ENCODE measurements around the gene ADD3.

DNA sequence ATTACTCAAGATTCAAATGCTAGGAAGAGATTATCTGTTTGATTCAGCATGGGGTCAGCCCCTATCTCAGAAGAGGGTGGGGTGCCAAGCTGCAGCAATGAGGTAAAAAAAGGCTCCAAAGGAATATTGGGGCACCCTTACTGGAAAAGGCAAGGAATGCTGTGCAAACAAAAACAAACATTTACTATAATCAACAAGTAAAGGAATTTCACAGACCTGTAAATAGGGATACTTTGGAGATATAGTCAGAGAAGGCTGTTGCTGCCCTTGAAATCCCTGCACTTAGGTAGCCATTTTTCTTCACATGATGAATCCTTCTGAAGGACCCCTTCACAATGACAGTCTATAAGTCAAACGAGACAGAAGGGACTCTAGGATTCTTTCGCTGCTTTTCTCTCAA lies 10.6 kb upstream of the ADD3 start:
- TF ChIP-seq, protein P1, sequence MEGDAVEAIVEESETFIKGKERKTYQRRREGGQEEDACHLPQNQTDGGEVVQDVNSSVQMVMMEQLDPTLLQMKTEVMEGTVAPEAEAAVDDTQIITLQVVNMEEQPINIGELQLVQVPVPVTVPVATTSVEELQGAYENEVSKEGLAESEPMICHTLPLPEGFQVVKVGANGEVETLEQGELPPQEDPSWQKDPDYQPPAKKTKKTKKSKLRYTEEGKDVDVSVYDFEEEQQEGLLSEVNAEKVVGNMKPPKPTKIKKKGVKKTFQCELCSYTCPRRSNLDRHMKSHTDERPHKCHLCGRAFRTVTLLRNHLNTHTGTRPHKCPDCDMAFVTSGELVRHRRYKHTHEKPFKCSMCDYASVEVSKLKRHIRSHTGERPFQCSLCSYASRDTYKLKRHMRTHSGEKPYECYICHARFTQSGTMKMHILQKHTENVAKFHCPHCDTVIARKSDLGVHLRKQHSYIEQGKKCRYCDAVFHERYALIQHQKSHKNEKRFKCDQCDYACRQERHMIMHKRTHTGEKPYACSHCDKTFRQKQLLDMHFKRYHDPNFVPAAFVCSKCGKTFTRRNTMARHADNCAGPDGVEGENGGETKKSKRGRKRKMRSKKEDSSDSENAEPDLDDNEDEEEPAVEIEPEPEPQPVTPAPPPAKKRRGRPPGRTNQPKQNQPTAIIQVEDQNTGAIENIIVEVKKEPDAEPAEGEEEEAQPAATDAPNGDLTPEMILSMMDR (IDR thresholded peaks at IDR 0.05; ENCODE audit: poor library complexity) = no peak
- TF ChIP-seq EZH2phosphoT487 (IDR thresholded peaks at IDR 0.05; ENCODE audit: low read depth, severe bottlenecking, unreplicated experiment) = no peak
- TF ChIP-seq EZH2 (IDR thresholded peaks at IDR 0.05; ENCODE audit: borderline replicate concordance) = no peak

All from hepatocyte (in vitro differentiated cells).